PFSK-1 (cell line): ENCODE data around the gene DPEP1.

ENCODE experiments used
- FOXP2 ChIP-seq: optimal IDR thresholded peaks from 2 replicates; pipeline ENCODE3; 2011; ENCODE audit warnings: borderline replicate concordance, control low read depth, inconsistent platforms; ENCODE audit not compliant: insufficient read depth; ENCODE audit errors: extremely low read length, extremely low read depth
- POLR2AphosphoS5 ChIP-seq: IDR thresholded peaks from 2 replicates; pipeline ENCODE4 v1.6.1; 2012; ENCODE audit warnings: low read depth, mild to moderate bottlenecking, control low read depth, low read length, moderate library complexity
- REST ChIP-seq, 2 experiments: IDR thresholded peaks; 2 replicates each; pipeline versions ENCODE4 v1.6.1 to v1.8.0; 2011 to 2012; ENCODE audit warnings: low read depth in 2 of 2, low read length in 2 of 2, control low read depth in 1 of 2, inconsistent platforms in 1 of 2, mild to moderate bottlenecking in 1 of 2, moderate library complexity in 1 of 2; ENCODE audit not compliant: insufficient read depth in 1 of 2
- SIN3A ChIP-seq: IDR thresholded peaks from 2 replicates; pipeline ENCODE4 v1.6.1; 2012; ENCODE audit warnings: mild to moderate bottlenecking, low read length, moderate library complexity, borderline replicate concordance; ENCODE audit not compliant: insufficient read depth
- TAF1 ChIP-seq: IDR thresholded peaks from 2 replicates; pipeline ENCODE4 v1.6.1; 2012; ENCODE audit warnings: low read length, control low read depth, borderline replicate concordance; ENCODE audit not compliant: insufficient read depth

DPEP1 gene

DNA sequence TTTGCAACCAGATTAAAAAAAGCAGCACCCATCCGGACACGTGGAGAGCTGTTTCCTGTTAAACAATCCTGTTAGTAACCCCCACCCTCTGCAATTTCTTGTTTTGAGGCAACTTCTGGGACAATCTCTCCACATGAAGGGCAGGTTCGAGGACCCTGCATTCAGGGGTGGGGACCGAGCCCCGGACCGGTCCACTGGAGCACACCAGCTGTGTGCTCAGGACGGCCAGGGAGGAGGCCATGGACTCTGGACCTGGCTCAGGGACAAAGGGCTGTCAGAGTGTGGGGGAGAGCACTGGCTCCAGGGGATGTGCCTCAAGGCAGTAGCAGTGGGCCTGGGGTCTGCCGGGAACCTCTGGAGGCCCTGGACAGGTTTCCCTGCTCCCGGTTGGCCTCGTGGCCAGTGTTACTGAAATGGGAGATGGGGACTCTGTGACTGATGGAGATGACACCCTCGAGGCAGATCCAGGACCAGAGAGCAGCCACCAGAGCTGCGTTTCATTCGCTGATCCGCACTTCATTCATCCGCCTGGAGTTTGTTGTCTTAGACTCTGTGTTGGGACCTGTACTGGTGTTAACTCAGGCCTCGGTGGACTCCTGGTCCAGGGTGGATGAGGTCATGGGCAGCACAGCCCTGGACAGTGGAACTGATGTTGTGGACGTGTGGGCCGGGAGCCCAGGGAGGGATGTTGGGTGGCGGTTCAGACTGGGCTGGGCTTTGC lies 40.8 kb upstream of the DPEP1 start:
- TF ChIP-seq FOXP2, result no peak
- TF ChIP-seq SIN3A, result no peak
- TF ChIP-seq REST (IDR thresholded peaks at IDR 0.05; ENCODE audit: insufficient read depth in 1 of 2, low read depth in 2 of 2, low read length in 2 of 2), result no peak
- no peak for TF ChIP-seq POLR2AphosphoS5
- no peak for TF ChIP-seq TAF1

GRCh38 chr16:89573826-89574680 lies 39.4 kb upstream of the DPEP1 start:
- no peak for TF ChIP-seq SIN3A
- no peak for TF ChIP-seq POLR2AphosphoS5
- no peak for TF ChIP-seq REST (IDR thresholded peaks at IDR 0.05; ENCODE audit: insufficient read depth in 1 of 2, low read depth in 2 of 2, low read length in 2 of 2)
- TF ChIP-seq TAF1, result no peak

DNA sequence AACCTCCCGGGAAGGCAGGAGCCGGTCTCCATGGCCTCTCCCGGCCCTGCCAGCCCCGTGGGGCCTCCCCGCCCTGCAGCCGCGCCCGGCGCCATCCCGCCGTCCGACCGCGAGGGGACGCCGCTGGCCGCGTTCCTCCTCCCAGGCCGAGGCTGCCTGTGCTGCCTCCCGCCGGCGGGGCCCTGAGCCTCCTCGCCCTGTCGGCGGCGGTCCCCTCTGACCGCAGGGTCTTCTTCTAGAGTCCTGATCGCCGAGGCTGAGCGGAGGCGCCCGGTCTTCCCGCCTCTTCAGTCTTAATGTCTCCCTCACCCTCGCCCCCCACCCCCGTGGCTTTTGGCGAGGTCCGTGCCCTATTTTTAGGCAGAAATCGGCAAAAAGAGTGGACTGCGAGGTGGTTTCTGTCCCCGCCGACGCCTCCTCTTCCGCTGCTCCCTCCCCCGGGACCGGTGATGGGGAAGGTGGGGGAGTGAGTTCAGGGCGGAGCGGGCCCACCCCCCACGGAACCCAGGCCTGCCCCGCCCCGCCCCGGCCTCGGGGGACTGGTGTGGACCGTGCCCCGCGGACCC lies 38.7 kb upstream of the DPEP1 start:
- no peak for TF ChIP-seq REST (IDR thresholded peaks at IDR 0.05; ENCODE audit: insufficient read depth in 1 of 2, low read depth in 2 of 2, low read length in 2 of 2)
- no peak for TF ChIP-seq SIN3A
- TF ChIP-seq POLR2AphosphoS5, result no peak
- TF ChIP-seq FOXP2, result no peak
- TF ChIP-seq TAF1, result no peak

DNA sequence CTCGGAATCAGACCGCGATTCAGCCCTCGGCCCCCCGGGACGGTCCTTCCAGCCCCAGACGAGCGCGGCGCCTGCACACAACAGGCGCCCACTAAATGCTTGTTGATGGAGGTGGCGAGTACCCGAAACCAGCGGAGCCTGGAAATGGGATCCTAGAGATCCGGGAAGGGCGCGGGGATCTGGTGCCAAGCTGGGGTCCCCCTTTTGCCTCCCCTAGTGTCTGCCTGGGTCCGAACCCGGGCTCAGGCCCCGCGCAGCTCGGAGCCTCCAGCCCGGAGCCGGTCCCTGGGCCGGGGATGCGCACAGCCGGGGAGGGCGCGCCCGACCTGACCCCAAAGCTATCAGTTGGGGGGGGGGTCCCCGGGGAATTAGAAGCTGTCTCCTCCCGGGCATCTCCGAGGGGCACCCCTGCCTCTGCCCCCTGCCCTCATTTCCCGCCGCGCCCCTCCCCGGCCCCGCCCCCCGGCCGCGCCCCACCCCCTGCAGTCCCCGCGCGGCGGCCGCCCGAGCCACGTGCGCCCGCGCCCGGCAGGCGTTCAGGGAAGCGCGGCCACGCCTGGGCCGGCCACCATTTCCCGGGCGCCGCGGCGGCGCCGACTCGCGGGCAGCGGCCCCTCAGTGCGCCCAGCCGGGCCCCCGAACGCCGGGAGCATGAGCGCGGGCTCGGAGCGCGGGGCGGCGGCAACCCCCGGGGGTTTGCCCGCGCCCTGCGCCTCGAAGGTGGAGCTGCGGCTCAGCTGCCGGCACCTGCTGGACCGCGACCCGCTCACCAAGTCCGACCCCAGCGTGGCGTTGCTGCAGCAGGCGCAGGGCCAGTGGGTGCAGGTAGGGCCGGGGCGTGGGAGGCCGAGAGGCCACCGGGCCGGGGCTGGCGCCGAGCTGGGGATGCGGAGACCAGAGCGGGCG lies 37.9 kb upstream of the DPEP1 start, which contains the start of gene CPNE7:
Gene CPNE7 (plus strand): TSS at position 512 of the 906 bp plus-strand sequence. CDS start 140 bp downstream, at position 652.
- TF ChIP-seq FOXP2 (no peak), SIN3A (no peak), POLR2AphosphoS5 (no peak), REST (IDR thresholded peaks at IDR 0.05; ENCODE audit: insufficient read depth in 1 of 2, low read depth in 2 of 2, low read length in 2 of 2) (no peak), TAF1 (no peak)
